Right lobe of liver (tissue), 6 donors: Measurements from ENCODE around the gene SGSH. TPM values are rescaled to one million over a fixed set of nuclear protein-coding genes. Genes with fewer than 3 reads are reported as not detected.

ENCODE experiments used
- ATAC-seq, 4 donors: fragments of 200-7000 bp; cut with Tn5 transposase; one replicate each; pipeline ENCODE4 v1.9.1; 2020; ENCODE audit warnings: mild to moderate bottlenecking in 4 of 4, moderate library complexity in 4 of 4
- DNase-seq, 3 donors: peaks; one replicate each; pipeline ENCODE4 v3.0.0-alpha.2; 2020
- H3K27ac ChIP-seq, 3 donors: fragments of 200-600 bp; one replicate each; pipeline ENCODE4 v1.8.0; 2022
- H3K27me3 ChIP-seq, 2 donors: fragments of 200-600 bp; one replicate each; pipeline ENCODE4 v1.8.0; 2022
- H3K36me3 ChIP-seq, 4 donors: fragments of 200-600 bp; sonication (generic) in 1 of 4; one replicate each; pipeline versions ENCODE4 v1.5.1 to v1.8.0; 2017 to 2022; ENCODE audit warnings: control low read depth in 1 of 4
- H3K4me1 ChIP-seq, 4 donors: fragments of 200-600 bp; sonication (generic) in 1 of 4; one replicate each; pipeline versions ENCODE4 v1.5.1 to v1.8.0; 2017 to 2022; ENCODE audit warnings: control low read depth in 1 of 4
- H3K4me3 ChIP-seq, 3 donors: fragments of 200-600 bp; one replicate each; pipeline ENCODE4 v1.8.0; 2022
- H3K9me3 ChIP-seq, 4 donors: fragments of 200-600 bp; sonication (generic) in 1 of 4; one replicate each; pipeline versions ENCODE4 v1.5.1 to v1.8.0; 2017 to 2022; ENCODE audit warnings: control low read depth in 1 of 4
- POLR2A ChIP-seq: fragments of 450-650 bp; IDR thresholded peaks from one replicate; pipeline ENCODE4 v1.6.1; 2017; ENCODE audit warnings: antibody characterized with exemption, mild to moderate bottlenecking
- WGBS: methylation state at CpG from one replicate; pipeline ENCODE4 v1.1.6; 2018; ENCODE audit warnings: low coverage, low lambda C conversion rate; ENCODE audit not compliant: insufficient coverage; ENCODE audit errors: missing lambda C conversion rate; 5-methylcytosine and 5-hydroxymethylcytosine counted together
- intact Hi-C, 2 donors: fragments of 100-400 bp; cut with DNase I; formaldehyde crosslinking; loops; one replicate each; pipeline versions ENCODE4 v1.11.2 to v1.14.1; 2022
- total RNA-seq, 6 experiments: library from RNA; depleted of rRNA in 2 of 6; stranded (reverse); fragments of >200 nt in 2 of 6; fragmentation: NEBNext Ultra II Directional in 3 of 6; extraction: Animal tissue kit (Norgen Biotek cat#: 25700) in 3 of 6; gene quantifications; one replicate each; pipeline versions ENCODE4 v1.1.0 to v1.2.4, GENCODE V29; 2016 to 2023
- TF ChIP-seq, protein P1 (sequence below), 4 donors: fragments of 200-600 bp in 3 of 4; fragments of 450-650 bp in 1 of 4; IDR thresholded peaks; one replicate each; pipeline versions ENCODE4 v1.5.1 to v1.8.0; 2016 to 2022; ENCODE audit warnings: antibody characterized with exemption in 4 of 4, mild to moderate bottlenecking in 2 of 4
- donor health status: DM: no; HTN: yes; CAD: no.
- donor health status: DM: no; HTN: no; CAD: no.
- donor health status: DM: no; HTN: no; CAD: no.
- donor health status: DM: no; HTN: yes; CAD: no.
- donor health status: DM: no; HTN: yes; CAD: no.

SGSH gene
- total RNA-seq, 6 experiments from 2014 or later, result 9.7 to 23.5 (median 15.7) TPM

DNA sequence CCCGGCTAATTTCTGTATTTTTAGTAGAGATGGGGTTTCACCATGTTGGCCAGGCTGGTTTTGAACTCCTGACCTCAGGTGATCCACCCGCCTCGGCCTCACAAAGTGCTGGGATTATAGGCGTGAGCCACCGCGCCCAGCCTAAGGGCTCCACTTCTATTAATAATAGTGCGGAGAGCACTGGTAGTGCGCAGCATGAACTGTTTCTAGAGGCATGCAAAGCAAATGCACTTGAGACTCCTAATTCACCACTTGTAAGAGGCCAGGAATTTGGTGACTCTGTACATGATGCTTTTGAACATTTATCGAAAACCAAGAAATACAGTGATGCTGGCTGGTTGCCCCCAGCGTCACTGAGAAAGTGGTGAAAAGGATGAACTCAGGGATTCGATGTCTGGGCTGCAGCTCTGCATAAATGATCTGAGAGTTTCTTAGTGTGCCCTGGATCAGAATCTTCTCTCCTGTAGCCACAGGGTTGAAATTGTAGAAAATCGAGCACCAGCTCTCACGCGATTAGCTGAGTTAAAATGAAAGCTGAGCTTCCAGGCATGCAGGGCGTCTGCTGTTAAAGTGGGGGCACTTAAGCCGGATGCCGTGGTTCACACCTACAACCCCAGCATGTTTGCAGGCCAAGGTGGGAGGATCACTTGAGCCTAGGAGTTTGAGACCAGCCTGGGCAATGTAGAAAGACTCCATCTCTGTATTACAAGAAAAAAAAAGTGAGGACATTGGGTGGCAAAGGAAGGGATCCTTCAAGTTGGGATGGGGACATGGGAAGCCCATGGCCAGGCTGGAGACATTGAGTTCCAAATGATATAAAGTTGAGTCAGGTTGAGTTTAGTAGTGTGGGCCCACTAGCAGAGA, 45.3 kb upstream of the SGSH start:
- intact Hi-C loops, result no loop called here
- Histone ChIP-seq H3K36me3 (peaks cover 2 to 18% (median 3%) of the 10 kb centered on the region in 4 donors), H3K9me3 (no peaks in the 10 kb centered on the region), H3K4me1 (peaks cover 0 to 32% (median 13%) of the 10 kb centered on the region in 4 donors), H3K27me3 (no peaks in the 10 kb centered on the region), H3K27ac (no peak overlapping the region), H3K4me3 (peak overlapping the region in 1 of 3 donors; percentile 54)
- no peak for ATAC-seq
- no peak for TF ChIP-seq POLR2A
- TF ChIP-seq, protein P1, sequence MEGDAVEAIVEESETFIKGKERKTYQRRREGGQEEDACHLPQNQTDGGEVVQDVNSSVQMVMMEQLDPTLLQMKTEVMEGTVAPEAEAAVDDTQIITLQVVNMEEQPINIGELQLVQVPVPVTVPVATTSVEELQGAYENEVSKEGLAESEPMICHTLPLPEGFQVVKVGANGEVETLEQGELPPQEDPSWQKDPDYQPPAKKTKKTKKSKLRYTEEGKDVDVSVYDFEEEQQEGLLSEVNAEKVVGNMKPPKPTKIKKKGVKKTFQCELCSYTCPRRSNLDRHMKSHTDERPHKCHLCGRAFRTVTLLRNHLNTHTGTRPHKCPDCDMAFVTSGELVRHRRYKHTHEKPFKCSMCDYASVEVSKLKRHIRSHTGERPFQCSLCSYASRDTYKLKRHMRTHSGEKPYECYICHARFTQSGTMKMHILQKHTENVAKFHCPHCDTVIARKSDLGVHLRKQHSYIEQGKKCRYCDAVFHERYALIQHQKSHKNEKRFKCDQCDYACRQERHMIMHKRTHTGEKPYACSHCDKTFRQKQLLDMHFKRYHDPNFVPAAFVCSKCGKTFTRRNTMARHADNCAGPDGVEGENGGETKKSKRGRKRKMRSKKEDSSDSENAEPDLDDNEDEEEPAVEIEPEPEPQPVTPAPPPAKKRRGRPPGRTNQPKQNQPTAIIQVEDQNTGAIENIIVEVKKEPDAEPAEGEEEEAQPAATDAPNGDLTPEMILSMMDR (IDR thresholded peaks at IDR 0.05), result no peak
- DNase-seq, result no peak
- WGBS, result 65% methylated on average over 8 of the region's 17 CpGs

DNA sequence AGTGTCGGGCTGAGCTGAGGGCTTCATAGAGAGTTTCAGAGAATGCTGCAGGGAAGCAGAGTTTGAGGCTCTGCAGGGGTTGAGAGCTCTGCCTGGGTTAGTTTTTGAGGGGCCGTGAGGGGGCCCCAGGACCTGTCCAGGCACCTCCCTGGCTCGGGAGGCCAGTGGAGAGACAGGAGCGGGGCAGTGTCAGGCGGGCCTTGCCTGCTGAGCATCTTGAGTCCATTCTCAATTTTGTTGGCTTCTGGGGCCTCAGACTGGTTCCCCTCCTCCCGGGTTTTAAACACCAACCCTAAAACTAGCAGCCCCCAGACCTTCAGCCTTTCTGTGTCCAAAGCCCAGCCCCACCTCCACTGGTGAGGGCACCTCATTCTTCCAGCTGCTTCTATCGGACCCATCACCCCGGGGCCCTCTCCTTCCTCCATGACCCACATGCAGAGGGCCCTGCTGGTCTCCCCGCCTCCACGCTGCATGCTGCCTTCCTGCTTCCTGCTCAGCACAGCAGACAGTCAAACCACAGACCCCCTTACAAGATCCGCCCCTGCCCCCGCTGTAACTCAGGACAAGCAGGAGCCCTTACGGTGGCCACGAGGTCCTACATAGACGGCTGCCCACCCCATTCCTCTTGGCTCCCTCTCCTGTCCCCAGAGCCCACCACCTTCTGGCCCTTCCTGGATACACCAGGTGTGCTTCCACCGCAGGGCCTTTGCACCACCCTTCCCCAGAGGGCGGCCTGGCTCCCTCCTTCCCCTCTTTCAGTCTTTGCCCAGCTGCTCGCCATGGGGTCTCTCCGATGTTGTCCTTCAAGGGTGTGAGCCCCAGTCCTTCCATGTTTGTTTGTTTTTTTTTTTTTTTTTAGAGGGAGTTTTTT, 44.3 kb upstream of the SGSH start:
- no peaks in the 10 kb centered on the region for H3K9me3 ChIP-seq
- ATAC-seq, result peak in 1 of 4 donors; percentile 0
- no peak for TF ChIP-seq POLR2A
- TF ChIP-seq, protein P1 (IDR thresholded peaks at IDR 0.05), result no peak
- intact Hi-C loops, result no loop called here
- H3K4me1 ChIP-seq, result peaks cover 0 to 29% (median 13%) of the 10 kb centered on the region in 4 donors
- no peaks in the 10 kb centered on the region for H3K27me3 ChIP-seq
- DNase-seq, result no peak
- peak overlapping the region; percentile 60 to 99 (median 79) for H3K27ac ChIP-seq
- H3K36me3 ChIP-seq, result peaks cover under 1 to 12% (median 2%) of the 10 kb centered on the region in 4 donors
- 32% methylated on average over 8 of the region's 19 CpGs for WGBS
- H3K4me3 ChIP-seq, result peak overlapping the region; percentile 53 to 65 (median 54)

DNA sequence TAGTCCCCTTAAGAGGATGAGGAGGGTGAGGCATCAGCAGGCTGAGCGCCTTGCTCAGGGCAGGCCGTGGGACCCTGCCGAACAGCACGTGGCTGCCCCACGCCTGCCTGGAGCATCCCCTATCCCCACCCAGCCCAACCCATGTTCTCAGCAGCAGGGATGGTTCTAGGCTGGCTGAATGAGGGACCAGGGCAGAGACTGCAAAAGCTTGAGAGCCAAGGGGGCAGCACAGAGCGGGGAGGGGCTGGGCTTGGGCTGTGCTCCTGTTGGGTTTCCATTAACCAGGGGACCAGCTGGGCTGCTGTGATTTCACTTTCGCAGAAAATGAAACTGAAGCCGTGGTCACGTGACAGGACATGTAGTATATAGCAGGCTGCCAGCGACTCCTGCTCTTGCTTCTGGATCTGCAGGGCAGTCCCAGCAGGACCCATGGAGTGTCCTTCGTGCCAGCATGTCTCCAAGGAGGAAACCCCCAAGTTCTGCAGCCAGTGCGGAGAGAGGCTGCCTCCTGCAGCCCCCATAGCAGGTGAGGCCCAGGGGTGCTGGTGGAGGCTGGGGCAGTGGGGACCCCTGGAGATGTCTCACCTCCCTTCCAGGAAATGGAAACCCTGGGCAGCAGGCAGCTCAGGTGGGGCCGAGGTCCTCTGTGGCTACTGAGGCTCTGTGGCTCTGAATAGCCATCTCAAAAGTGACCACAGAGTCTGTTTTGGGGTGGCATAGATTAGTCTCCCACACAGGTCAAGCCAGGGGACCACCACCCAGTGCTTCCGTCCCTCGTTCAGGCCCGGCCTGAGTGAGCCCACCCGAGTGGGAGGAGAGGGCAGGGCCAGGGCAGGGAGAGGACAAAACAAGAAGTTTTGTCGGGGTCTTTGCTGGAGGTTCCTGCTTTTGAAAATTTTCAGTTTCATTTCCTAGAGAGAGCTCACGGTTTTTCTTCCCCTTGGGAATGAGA, 43.4 kb upstream of the SGSH start:
- Histone ChIP-seq H3K27me3 (no peaks in the 10 kb centered on the region), H3K27ac (peak overlapping the region; percentile 79 to 99 (median 96)), H3K4me3 (peak overlapping the region; percentile 53 to 65 (median 54)), H3K9me3 (no peaks in the 10 kb centered on the region), H3K4me1 (peaks cover 0 to 29% (median 13%) of the 10 kb centered on the region in 4 donors), H3K36me3 (peaks cover 0 to 4% (median 0%) of the 10 kb centered on the region in 4 donors)
- TF ChIP-seq POLR2A, result peak; percentile 72
- TF ChIP-seq, protein P1 (IDR thresholded peaks at IDR 0.05), result peak in 3 of 4 donors; percentile 6 to 15 (median 12)
- intact Hi-C loops, result no loop called here
- 3% methylated on average over 8 of the region's 19 CpGs for WGBS
- DNase-seq, result peak; percentile 88 to 94 (median 90)
- ATAC-seq, result peak; percentile 74 to 79 (median 78)
